H9 (cell line): Measurements from ENCODE around the gene RAD51AP2. TPM values are rescaled to one million over a fixed set of nuclear protein-coding genes. Genes with fewer than 3 reads are reported as not detected.

Experiments used
- DNase-seq: peaks from one replicate; pipeline ENCODE4 v3.0.0-alpha.2; 2017
- H2AFZ ChIP-seq: one replicate; pipeline ENCODE4 v1.6.1; 2013; ENCODE audit warnings: mild to moderate bottlenecking, low read length, control low read depth, moderate library complexity
- H2AK5ac ChIP-seq: 2 replicates; pipeline ENCODE4 v1.6.1; 2013; ENCODE audit warnings: low read length, control low read depth, mixed read lengths; ENCODE audit not compliant: insufficient read length
- H2BK120ac ChIP-seq: one replicate; pipeline ENCODE4 v1.6.1; 2013; ENCODE audit warnings: low read depth, mild to moderate bottlenecking, low read length, control low read depth, inconsistent platforms; ENCODE audit not compliant: poor library complexity, severe bottlenecking
- H2BK12ac ChIP-seq: 2 replicates; pipeline ENCODE4 v1.6.1; 2013; ENCODE audit warnings: low read length, control low read depth, mixed read lengths, low read depth; ENCODE audit not compliant: insufficient read length
- H2BK15ac ChIP-seq: 2 replicates; pipeline ENCODE4 v1.6.1; 2013; ENCODE audit warnings: low read depth, low read length, control low read depth
- H2BK20ac ChIP-seq: one replicate; pipeline ENCODE4 v1.6.1; 2013; ENCODE audit warnings: low read depth, mild to moderate bottlenecking, low read length, control low read depth, inconsistent platforms; ENCODE audit not compliant: poor library complexity, severe bottlenecking
- H2BK5ac ChIP-seq: 2 replicates; pipeline ENCODE4 v1.6.1; 2013; ENCODE audit warnings: low read length, control low read depth, mixed read lengths; ENCODE audit not compliant: insufficient read length
- H3K14ac ChIP-seq: 2 replicates; pipeline ENCODE4 v1.6.1; 2013; ENCODE audit warnings: low read length, control low read depth; ENCODE audit not compliant: insufficient read depth
- H3K18ac ChIP-seq: 2 replicates; pipeline ENCODE4 v1.6.1; 2013; ENCODE audit warnings: low read depth, mild to moderate bottlenecking, mixed read lengths, low read length, control low read depth; ENCODE audit not compliant: insufficient read length
- H3K23ac ChIP-seq: 2 replicates; pipeline ENCODE4 v1.6.1; 2013; ENCODE audit warnings: low read length, control low read depth, mixed read lengths, low read depth; ENCODE audit not compliant: insufficient read length
- H3K23me2 ChIP-seq: 2 replicates; pipeline ENCODE4 v1.6.1; 2013; ENCODE audit warnings: low read depth, mild to moderate bottlenecking, mixed read lengths, low read length, control low read depth; ENCODE audit not compliant: insufficient read length, poor library complexity, severe bottlenecking
- H3K27ac ChIP-seq: 2 replicates; pipeline ENCODE4 v1.5.1; 2013; ENCODE audit warnings: low read length, control low read depth, mixed read lengths, low read depth; ENCODE audit not compliant: insufficient read length
- H3K27me3 ChIP-seq: 2 replicates; pipeline ENCODE4 v1.6.1; 2013; ENCODE audit warnings: low read length, control low read depth, inconsistent platforms; ENCODE audit not compliant: insufficient read depth
- H3K4ac ChIP-seq: 2 replicates; pipeline ENCODE4 v1.6.1; 2013; ENCODE audit warnings: low read depth, mild to moderate bottlenecking, control low read depth, inconsistent platforms, low read length, moderate library complexity
- H3K4me1 ChIP-seq: 2 replicates; pipeline ENCODE4 v1.6.1; 2013; ENCODE audit warnings: low read length, control low read depth, inconsistent platforms; ENCODE audit not compliant: insufficient read depth
- H3K4me2 ChIP-seq: 2 replicates; pipeline ENCODE4 v1.6.1; 2013; ENCODE audit warnings: low read length, control low read depth, mixed read lengths; ENCODE audit not compliant: insufficient read length, insufficient read depth
- H3K56ac ChIP-seq: 2 replicates; pipeline ENCODE4 v1.6.1; 2013; ENCODE audit warnings: low read depth, mild to moderate bottlenecking, mixed read lengths, low read length, control low read depth; ENCODE audit not compliant: insufficient read length
- H3K79me1 ChIP-seq: 2 replicates; pipeline ENCODE4 v1.6.1; 2013; ENCODE audit warnings: low read depth, mild to moderate bottlenecking, moderate library complexity, low read length, control low read depth, inconsistent platforms; ENCODE audit not compliant: insufficient read depth, poor library complexity, severe bottlenecking
- H3K79me2 ChIP-seq: 2 replicates; pipeline ENCODE4 v1.6.1; 2013; ENCODE audit warnings: low read length, control low read depth, inconsistent platforms; ENCODE audit not compliant: insufficient read depth
- H3K9ac ChIP-seq: 2 replicates; pipeline ENCODE4 v1.6.1; 2013; ENCODE audit warnings: low read length, control low read depth, mixed read lengths; ENCODE audit not compliant: insufficient read length; ENCODE audit errors: extremely low read depth
- H3K9me3 ChIP-seq: one replicate; pipeline ENCODE4 v1.6.1; 2013; ENCODE audit warnings: low read depth, low read length, inconsistent platforms; ENCODE audit not compliant: control insufficient read depth
- H3T11ph ChIP-seq: one replicate; pipeline ENCODE4 v1.6.1; 2013; ENCODE audit warnings: mild to moderate bottlenecking, low read length, control low read depth, inconsistent platforms
- H4K20me1 ChIP-seq: one replicate; pipeline ENCODE4 v1.6.1; 2013; ENCODE audit not compliant: control insufficient read depth, insufficient read length, insufficient read depth
- H4K5ac ChIP-seq: 2 replicates; pipeline ENCODE4 v1.6.1; 2013; ENCODE audit warnings: low read depth, mild to moderate bottlenecking, mixed read lengths, low read length, control low read depth; ENCODE audit not compliant: insufficient read length
- H4K8ac ChIP-seq: replicated peaks from 2 replicates; pipeline ENCODE4 v1.6.1; 2013; ENCODE audit warnings: low read length, control low read depth, mixed read lengths, low read depth; ENCODE audit not compliant: insufficient read length
- H4K91ac ChIP-seq: 2 replicates; pipeline ENCODE4 v1.6.1; 2013; ENCODE audit warnings: low read depth, mild to moderate bottlenecking, moderate library complexity, mixed read lengths, low read length, control low read depth; ENCODE audit not compliant: insufficient read length
- H3K27ac Mint-ChIP-seq, 3 experiments: 2 replicates in 2 of 3; 3 replicates in 1 of 3; pipeline ENCODE4 v1.8.0; 2020 to 2021; ENCODE audit warnings: mixed read lengths in 3 of 3, mild to moderate bottlenecking in 1 of 3, moderate library complexity in 1 of 3
- H3K27me3 Mint-ChIP-seq: 2 replicates; pipeline ENCODE4 v1.8.0; 2021; ENCODE audit warnings: low read depth, mild to moderate bottlenecking, moderate library complexity, mixed read lengths
- H3K36me3 Mint-ChIP-seq, 3 experiments: 2 replicates in 2 of 3; 3 replicates in 1 of 3; pipeline ENCODE4 v1.8.0; 2020 to 2021; ENCODE audit warnings: low read depth in 3 of 3, mixed read lengths in 3 of 3; ENCODE audit not compliant: insufficient read depth in 1 of 3
- H3K4me1 Mint-ChIP-seq, 2 experiments: 2 replicates each; pipeline ENCODE4 v1.8.0; 2020; ENCODE audit warnings: mixed read lengths in 2 of 2
- H3K4me3 Mint-ChIP-seq, 2 experiments: 2 replicates in 1 of 2; 3 replicates in 1 of 2; pipeline ENCODE4 v1.8.0; 2020 to 2021; ENCODE audit warnings: mild to moderate bottlenecking in 2 of 2, mixed read lengths in 2 of 2, moderate library complexity in 1 of 2
- H3K9me3 Mint-ChIP-seq, 2 experiments: 2 replicates in 1 of 2; 3 replicates in 1 of 2; pipeline ENCODE4 v1.8.0; 2020; ENCODE audit warnings: mild to moderate bottlenecking in 2 of 2, mixed read lengths in 2 of 2, moderate library complexity in 1 of 2
- WGBS: extraction: QIAGEN DNeasy Blood & Tissue Kit; methylation state at CpG from one replicate; pipeline ENCODE4 v1.1.7; 2013; ENCODE audit warnings: missing lambda C conversion rate, low lambda C conversion rate, mixed read lengths; ENCODE audit not compliant: insufficient read length; ENCODE audit errors: extremely low coverage; 5-methylcytosine and 5-hydroxymethylcytosine counted together
- total RNA-seq: library from RNA; stranded (reverse); gene quantifications from 2 replicates; pipeline ENCODE4 v1.2.1, GENCODE V29; 2021
- TF ChIP-seq, protein P1 (sequence below): fragments of 200-600 bp; sonication (generic); conservative IDR thresholded peaks from 3 replicates; pipeline ENCODE4 v1.8.0; 2021; ENCODE audit warnings: antibody characterized with exemption, mild to moderate bottlenecking

RAD51AP2 gene
- total RNA-seq, 1 experiment from 2014 or later = 0.07 TPM

- no peaks in the 10 kb centered on the region for H3K9me3 ChIP-seq
- no peak overlapping the region for H3K27ac ChIP-seq
- peaks cover 5% of the 10 kb centered on the region for H3K79me1 ChIP-seq
- no peak overlapping the region for H2BK120ac ChIP-seq
- H2AK5ac ChIP-seq = no peak overlapping the region
- H4K91ac ChIP-seq = no peak overlapping the region
- TF ChIP-seq, protein P1, sequence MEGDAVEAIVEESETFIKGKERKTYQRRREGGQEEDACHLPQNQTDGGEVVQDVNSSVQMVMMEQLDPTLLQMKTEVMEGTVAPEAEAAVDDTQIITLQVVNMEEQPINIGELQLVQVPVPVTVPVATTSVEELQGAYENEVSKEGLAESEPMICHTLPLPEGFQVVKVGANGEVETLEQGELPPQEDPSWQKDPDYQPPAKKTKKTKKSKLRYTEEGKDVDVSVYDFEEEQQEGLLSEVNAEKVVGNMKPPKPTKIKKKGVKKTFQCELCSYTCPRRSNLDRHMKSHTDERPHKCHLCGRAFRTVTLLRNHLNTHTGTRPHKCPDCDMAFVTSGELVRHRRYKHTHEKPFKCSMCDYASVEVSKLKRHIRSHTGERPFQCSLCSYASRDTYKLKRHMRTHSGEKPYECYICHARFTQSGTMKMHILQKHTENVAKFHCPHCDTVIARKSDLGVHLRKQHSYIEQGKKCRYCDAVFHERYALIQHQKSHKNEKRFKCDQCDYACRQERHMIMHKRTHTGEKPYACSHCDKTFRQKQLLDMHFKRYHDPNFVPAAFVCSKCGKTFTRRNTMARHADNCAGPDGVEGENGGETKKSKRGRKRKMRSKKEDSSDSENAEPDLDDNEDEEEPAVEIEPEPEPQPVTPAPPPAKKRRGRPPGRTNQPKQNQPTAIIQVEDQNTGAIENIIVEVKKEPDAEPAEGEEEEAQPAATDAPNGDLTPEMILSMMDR = no peak
- H3K56ac ChIP-seq = no peak overlapping the region
- no peak overlapping the region for H4K8ac ChIP-seq
- H3K14ac ChIP-seq = no peak overlapping the region
- H3K27me3 ChIP-seq = no peaks in the 10 kb centered on the region
- H3K9me3 Mint-ChIP-seq = peaks cover 0 to 3% of the 10 kb centered on the region in 2 experiments; a peak in 3 of 5 replicates
- no peak overlapping the region for H3K4me2 ChIP-seq
- no peak overlapping the region for H2AFZ ChIP-seq
- no peak overlapping the region for H3K4ac ChIP-seq
- peaks cover 6 to 9% (median 7%) of the 10 kb centered on the region in 3 experiments for H3K36me3 Mint-ChIP-seq
- no peak overlapping the region for H2BK5ac ChIP-seq
- WGBS = 100% methylated on average over 2 of the region's 5 CpGs
- H2BK20ac ChIP-seq = no peak overlapping the region
- H3K4me1 Mint-ChIP-seq = peaks cover 61 to 62% of the 10 kb centered on the region in 2 experiments
- no peak for DNase-seq
- H4K5ac ChIP-seq = no peak overlapping the region
- H3K79me2 ChIP-seq = peaks cover 36% of the 10 kb centered on the region; the same call in 1 of the 2 replicates
- peak overlapping the region in 1 of 2 experiments; percentile 47; a peak in 1 of 5 replicates for H3K4me3 Mint-ChIP-seq
- H3T11ph ChIP-seq = no peak overlapping the region
- no peak overlapping the region for H2BK15ac ChIP-seq
- H3K23me2 ChIP-seq = peaks cover 8% of the 10 kb centered on the region
- H3K18ac ChIP-seq = no peak overlapping the region
- no peak overlapping the region for H2BK12ac ChIP-seq
- H3K4me1 ChIP-seq = peaks cover 15% of the 10 kb centered on the region
- peak overlapping the region; percentile 44 to 78 (median 68); a peak in 5 of 7 replicates for H3K27ac Mint-ChIP-seq
- peaks cover 4% of the 10 kb centered on the region; the same call in 1 of the 2 replicates for H3K27me3 Mint-ChIP-seq
- H3K23ac ChIP-seq = no peak overlapping the region
- no peak overlapping the region for H3K9ac ChIP-seq
- H4K20me1 ChIP-seq = no peaks in the 10 kb centered on the region
Measured at GRCh38 chr2:17547737-17548136, 29.5 kb upstream of the RAD51AP2 start.
